NCI-H446 (cell line): ENCODE results near the gene HELZ.
"Not testable (repeated sequence)": the region's sequence is repeated elsewhere in the genome, so short reads cannot be mapped to it uniquely, and the experiment has no call there.

Source experiments
- DNase-seq, 2 experiments: peaks; one replicate each; lab custom pipeline; 2025; lab: John Stamatoyannopoulos, UW

The HELZ gene

DNA sequence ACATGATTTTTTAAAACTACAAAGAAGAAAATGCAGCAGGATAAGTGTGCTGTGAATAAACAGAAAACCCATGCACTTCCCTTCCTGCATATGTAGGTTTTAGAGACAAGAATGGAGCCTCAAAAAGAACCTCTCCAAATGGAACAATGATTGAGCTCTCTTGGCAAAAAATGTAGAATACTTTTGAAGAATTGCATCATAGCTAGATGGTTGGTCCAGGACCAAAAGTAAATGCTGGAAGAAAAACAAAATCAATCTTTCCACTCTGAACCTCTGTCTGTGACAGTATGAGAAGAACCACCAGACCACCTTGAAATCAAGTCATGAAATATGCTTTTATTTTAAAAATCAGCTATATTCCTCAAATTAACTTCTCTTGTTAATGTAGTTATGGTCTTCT is 17.5 kb downstream of the HELZ start:
- no peak for DNase-seq

DNA sequence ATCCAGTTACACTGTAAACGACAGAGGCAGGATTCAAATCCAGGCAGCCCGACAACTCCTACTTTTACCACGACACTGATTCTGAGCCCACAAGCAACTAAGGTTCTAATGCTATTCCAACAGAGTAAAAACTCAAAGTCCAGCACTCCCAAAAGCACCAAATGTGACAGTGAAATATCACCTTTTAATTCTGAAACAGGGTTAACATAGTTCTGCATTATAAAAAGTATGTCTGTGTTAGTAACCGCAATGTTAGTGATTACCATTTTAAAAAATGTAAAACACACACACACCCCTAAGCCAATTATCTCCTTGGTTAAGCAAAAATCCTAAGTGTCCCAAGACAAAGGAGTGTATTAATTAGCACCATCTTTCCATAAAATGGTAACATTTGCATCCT is 19.7 kb downstream of the HELZ start:
- DNase-seq = no peak

DNA sequence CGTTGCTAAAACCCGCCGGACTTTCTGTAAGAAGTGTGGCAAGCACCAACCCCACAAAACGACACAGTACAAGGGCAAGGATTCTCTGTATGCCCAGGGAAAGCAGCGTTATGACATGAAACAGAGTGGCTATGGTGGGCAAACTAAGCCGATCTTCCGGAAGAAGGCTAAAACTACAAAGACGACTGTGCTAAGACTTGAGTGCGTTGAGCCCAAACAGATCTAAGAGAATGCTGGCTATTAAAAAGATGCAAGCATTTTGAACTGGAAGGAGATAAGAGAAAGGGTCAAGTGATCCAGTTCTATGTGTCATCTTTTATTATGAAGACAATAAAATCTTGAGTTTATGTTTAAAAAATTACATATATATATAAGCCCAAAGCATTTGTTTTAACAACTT is 20.3 kb downstream of the HELZ start:
- no peak for DNase-seq

DNA sequence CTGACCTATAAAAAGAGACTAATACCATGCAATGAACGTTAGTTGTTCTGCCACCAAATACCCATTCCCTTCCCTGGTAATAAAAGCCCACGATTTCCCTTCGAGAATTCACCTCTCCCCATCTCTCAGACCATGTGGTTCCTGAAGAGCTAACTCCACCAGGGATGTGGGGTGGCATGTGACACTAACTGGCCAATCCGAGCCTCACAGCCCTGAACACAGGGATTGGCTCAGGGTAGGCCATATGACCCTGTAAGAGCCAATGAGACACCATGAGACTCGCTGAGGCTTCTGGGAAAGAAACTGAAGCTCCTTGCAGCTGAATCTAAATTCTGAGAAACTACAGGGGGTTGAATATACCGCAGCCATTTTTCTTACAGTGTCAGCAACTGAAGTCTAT is 21.1 kb downstream of the HELZ start:
- DNase-seq = no peak

DNA sequence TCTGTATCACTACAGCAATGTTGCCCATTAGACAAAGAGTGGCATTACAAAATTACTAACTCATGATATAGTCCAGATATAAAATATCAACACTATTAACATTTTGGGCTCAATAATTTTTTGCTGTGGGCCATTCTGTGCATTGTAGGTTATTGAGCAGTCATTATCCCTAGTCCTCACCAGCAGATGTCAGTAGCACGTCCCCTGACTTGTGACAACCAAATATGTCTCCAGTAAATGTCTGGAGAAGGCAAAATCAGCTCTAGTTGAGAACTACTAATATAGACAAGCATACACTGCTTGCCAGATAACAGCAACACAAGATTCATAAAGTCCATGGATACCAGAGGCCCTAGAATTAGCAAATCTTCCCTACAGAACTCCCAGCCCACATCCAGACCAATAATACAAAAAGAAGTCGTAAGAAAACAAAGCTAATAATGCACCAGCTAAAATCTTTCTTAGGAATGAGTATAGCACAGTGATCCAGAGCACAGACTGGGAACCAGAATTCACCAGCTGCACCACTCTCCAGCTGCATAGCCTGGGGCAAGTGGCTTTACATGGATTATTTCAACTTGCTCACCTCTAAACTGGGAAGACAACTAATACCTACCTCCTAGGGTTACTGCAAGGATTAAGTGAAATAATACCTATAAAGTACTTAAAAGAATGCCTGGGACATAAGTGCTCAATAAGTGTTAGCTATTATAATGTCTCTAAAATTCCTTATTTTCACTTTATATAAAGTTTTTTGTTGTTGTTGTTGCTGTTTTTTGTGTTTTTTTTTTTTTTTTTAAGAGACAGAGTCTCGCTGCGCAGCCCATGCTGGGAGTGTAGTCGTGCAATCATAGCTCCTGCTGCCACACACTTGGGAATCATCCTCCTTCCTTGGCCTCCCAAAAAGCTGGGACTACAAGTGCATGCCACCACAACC is 23.7 kb downstream of the HELZ start:
- DNase-seq = peak; percentile 2 to 24

DNA sequence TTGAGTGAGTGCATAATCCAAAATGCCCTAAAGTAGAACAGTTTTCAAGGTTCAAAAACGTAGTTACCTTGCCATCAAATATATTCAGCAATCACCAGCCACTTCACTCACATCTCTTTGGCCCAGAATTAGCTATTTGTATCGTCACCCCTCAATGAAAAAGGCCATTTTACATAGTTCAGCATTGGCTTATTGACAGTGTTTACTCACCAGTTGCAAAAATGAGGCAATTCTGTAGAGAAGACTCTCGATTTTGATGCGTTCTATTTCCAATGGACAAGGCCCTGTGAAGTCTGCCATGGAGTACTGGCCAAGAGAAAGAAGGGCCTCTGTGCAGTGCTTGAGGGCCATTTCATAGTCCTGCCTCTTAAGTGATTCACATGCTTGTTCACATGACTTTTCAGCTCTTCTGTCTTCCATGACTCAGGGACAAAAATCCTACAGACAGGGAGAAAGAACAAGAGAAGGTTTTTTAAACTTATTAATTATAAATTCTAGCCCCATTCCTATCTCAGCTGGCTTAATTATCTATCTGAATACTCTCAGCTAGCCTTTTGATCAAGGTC is 26.5 kb downstream of the HELZ start:
- no peak for DNase-seq

DNA sequence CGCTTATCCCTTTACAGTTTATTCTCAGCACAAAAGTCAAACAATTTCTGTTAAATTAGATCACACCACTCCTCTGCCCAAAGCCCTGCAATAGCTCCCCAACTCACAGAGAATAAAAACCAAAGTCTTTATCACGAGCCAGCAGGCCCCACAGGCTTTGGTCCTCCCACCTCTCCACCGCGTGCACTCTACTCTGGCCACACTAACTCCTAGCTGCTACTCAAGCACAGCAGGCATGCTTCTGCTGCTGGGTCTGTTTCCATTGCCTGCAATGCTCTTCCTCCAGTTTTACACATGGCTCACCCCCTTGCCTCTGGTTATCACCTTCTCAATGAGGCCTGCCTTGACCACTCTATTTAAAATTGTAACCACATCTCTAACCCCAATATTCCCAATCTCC is 27.6 kb downstream of the HELZ start:
- no peak for DNase-seq

DNA sequence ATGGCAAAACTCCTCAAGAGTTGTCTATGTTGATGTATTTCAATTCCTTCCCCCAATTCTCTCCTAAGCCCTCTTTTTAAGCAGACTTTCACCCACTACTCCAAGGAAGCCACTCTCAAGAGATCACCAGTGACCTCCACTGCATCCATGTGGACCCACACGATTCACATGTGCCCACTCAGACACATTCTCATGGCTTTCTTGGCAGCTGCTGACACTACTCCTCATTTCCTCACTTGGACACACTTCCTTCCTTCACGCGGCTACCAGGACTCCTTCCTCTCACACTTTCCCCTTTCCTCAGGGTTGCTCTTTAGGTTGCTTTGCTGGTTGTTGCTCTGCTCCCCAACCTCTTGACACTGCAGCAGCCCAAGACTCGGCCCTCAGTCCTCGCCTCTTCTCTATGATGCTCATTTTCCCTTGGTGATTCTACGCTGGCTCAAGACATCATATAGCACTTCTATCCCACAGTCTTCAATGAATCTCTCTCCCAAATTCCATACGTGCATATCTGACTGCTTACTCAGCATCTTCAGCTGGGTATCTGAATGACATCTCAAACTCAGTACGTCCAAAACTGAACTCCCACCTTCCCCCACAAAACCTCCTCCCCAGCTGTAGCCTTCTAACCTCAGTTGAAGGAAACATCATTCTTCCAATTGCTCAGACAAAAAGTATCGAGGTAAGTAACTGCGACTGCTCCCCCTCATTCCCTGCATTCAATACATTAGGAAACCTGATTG is 28.2 kb downstream of the HELZ start:
- DNase-seq = no peak

DNA sequence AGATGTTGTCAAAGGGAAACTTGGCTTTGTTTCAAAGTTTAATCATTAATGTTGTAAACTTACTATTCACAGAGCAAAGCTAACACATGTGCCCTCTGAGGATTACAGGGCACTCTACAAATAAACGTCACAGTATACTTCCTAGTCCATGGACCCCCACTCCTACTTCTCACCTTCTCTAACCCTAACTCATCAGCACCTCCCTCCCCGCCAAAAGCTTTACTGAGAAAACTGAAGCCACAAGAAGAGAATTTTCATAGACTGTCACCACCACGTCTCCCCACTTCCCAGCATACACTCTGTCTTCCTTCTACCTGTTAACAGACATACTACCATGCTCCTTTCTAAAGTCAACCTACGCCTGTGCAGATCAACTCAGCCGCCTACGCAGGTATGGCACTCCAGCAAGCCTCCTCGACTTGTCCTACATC is 29.0 kb downstream of the HELZ start:
- no peak for DNase-seq

DNA sequence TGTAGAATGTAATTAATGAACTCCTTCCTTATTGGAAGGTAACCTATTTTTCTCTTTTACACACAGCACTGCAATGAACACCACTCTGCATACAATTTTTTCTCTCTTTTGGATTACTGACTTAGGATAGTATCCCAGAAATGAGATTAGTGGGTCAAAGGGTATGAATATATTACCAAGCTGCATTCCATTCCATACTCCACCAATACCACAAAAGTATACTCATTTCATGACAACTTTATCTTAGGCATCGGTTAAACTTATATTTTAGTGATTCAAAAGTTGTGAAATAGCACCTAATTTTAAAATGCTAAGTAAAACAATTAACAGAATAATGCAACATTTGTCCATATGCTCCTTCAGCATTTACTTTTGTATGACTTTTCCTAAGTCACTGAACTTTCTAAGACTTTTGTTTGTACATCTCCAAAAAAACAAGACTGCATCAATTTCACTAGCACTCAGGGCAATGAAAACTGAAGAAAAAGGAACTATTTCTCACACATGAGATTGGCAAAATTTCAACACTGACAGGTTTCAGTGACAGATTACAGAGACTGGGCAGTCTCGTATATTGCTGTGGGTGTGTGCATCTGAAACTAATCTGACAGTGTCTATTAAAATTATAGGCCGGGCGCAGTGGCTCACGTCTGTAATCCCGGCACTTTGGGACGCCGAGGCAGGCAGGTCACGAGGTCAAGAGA is 32.1 kb downstream of the HELZ start:
- DNase-seq = no peak

DNA sequence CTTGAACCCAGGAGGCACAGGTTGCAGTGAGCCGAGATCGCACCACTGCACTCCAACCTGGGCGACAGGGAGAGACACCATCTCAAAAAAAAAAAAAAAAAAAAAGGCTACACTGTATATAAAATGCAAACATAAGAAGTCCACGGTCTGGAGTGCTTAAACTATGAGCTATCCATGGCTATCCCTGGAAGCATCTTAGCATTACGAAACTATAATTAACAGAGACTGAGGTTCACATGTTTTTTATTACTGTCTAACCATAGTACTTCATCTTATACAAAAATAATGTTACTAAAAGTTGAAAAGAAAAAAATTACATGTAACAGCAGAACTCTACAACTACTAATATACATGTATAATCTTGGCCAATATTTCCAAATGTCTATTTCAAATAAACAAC is 32.8 kb downstream of the HELZ start:
- DNase-seq = no peak

DNA sequence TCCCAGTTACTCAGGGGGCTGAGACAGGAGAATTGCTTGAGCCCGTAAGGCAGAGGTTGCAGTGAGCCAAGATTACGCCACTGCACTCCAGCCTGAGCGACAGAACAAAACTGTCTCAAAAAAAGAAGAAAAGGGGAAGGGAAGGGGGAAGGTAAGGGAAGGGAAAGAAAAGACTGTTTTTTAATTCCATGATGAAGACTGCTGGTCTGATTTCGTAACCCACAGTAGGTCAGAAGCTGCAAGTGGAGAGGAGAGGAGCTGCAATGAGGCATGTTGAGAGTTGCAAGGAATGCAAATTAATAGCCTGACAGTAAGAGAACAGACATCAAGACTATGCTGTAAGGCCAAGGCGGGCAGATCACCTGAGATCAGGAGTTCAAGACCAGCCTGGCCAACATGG is 33.3 kb downstream of the HELZ start:
- DNase-seq = no peak

DNA sequence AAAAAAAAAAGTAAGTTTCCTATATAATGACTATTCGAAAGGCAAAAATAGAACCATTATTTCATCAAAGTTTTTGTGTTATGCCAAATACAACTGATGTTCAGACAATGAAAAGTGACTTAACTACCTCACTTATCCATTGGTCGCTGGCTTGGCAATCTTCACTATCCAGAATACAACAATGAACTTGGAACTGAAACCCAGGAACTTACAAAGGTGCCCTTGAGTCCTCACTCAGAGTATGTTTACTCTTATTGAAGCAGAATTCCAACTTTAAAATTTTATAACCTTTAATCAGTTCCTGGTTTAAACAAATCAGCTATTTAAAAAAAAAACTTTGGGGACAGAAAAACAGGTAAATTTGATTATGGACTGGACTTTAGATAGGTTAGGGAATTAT is 34.1 kb downstream of the HELZ start:
- no peak for DNase-seq

DNA sequence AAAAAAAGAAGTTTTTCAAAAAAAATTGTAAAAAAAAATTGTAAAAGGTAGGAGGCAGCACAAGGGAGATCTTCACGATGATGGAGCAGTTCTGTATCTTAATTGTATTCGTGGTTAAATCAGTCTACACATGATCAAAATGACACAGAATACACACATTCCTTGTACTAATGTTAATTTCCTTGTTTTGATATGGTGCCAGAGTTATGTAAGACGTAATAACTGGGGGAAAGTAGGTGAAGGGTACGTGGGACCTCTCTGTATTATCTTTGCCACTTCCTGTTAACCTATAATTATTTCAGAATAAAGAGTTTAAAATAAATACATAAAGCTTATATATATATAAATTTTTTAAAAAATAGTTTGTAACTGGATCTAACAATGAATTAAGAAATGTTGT is 36.8 kb downstream of the HELZ start:
- no peak for DNase-seq

DNA sequence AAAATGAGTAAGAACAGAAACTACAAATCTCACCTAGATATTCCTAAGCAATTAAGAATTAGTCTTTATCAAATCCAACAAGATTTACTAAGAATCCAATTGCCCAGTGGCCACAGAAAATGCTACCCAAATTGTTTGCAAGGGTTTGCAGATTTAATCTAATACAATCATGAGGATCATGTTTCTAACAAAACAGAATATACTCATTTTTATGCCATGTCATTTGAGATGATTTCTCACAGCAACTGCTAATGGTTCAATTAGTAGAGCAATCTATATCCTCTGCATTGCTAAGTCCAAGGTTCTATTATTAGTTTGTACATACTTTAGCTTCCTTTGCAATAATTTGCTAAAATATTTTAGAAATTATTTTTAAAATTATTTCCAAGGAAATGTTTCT is 41.2 kb downstream of the HELZ start:
- no peak for DNase-seq

DNA sequence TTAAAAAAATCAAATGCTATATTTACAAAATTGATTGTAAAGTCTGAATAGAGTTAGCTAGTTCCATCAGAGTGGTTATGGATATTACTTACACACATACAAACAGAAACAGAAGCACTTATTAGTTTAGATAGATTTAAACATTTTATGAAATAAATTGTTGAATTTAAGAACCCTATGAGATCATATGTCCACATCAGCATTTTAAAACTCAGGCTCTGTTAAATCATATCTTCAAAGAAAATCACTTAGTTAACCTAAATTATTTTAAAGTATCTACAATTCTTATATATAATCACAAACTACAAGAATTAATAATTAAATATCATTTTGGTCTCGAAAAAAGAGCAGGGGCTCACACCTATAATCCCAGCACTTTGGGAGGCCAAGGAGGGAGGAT is 42.5 kb downstream of the HELZ start:
- DNase-seq = no peak

DNA sequence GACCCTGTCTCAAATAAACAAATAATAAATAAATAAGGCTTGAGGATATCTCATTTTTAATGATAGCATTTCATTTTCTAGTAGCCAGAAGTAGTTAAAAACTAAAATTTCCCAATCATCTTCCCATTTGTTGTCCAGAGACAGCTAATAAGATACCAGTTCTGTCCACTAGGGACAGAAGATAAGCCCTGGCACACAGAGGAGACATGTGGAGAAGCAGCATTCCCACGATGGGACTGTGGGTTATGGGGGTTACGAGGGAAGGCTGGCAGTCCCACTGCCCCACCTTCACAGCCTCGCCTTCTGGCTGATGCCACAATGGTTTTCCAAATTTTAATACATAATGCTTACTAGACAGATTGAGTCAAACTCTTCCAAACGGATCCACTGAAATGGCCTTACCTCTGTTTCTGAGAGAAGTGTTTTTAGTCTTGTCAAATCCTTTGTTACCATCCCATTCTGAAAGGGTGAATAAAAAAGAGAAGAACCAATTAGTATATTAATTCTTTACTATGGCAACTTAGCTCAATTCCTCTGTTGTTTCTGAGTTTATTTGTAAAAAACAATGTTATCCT is 44.2 kb downstream of the HELZ start:
- no peak for DNase-seq

DNA sequence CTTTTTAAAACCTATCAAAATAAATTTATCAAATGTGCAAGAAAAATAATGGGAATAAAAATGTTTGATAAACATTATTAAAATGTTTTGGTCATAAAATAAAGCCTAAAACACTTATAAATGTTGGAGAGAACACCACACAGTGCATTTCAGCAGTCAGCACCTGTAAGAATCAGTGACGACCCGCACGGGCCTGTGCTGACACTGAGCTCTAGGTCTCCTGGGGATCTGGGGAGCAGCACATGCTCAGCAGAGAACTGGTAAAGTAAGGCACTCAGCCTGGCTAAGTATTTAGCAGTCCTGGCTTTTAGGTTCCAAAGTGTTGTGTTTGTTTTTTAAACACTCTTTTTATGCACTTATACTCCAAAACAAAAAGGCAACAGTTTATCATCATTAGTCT is 46.9 kb downstream of the HELZ start:
- DNase-seq = no peak

DNA sequence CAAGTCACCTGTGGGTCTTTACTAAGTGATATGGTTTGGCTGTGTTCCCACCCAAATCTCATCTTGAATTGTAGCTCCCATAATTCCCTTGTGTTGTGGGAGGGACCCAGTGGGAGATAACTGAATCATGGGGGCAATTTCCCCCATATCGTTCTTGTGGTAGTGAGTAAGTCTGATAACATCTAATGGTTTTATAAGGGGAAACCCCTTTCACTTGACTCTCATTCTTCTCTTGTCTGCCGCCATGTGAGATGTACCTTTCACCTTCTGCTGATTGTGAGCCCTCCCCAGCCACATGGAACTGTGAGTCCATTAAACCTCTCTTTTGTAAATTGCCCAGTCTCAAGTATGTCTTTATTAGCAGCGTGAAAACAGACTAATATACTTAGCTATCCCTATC is 48.0 kb downstream of the HELZ start:
- not testable (repeated sequence) for DNase-seq

DNA sequence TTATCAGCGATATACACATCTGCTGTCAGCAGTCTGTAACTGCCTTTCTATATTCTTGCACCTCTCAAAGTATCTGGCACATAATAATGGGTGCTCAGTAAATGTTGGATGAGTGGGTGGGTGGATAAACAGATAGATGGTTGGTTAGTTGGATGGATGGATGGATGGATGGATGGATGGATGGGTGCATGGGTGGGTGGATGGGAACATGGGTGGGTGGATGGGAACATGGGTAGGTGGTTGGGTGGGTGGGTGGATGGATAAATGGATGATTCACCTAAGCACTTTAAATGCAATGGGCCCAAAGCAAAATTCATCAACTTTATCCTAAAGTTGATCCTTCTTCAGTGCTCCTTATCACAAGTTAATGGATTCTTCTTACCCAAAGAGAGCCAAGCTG is 48.6 kb downstream of the HELZ start:
- no peak for DNase-seq

DNA sequence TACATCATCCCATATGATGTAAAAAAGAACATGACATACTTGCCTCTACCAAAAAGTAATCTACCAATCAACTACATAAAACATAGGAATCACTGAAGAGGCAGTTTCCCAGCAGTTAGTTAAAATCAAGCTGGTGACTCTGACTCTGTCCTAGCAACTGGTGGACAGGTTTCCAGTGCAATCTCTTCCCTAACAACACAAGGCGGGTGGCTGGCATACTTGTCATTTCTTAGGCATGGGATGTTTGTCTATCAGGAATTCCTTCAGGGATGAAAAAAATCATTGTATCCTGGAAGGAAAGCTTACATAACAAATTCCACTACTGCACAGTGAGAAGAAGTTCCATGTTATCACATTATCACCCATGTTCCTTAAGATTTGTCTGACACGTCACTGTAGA is 50.9 kb downstream of the HELZ start:
- DNase-seq = no peak

DNA sequence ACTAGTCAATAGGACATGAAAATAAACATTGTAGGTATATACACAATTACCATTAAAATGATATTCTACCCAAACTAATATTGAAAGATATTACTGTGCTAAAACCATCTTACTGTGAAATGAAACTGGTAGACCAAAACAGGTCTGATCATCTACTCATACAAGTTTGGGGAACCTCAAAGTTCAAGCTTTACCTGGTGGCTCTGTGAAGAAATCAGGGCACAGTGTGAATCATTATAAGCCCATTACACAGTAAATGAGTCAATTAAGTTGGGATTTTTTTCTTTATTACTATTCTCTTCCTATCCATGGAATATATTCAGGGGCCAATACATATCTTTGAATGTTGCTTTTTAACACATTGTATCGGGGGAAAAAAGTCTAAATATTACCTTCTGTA is 57.1 kb downstream of the HELZ start:
- no peak for DNase-seq
